ENCODE measurements around the gene RBMS1.

- no peak for TF ChIP-seq CTCF (IDR thresholded peaks at IDR 0.05; ENCODE audit: low read length)
- no peak for TF ChIP-seq EZH2 (optimal IDR thresholded peaks at IDR 0.05; ENCODE audit: low read depth, low read length)
Measured at GRCh38 chr2:160465406-160465805, 28.2 kb downstream of the RBMS1 start.

Measured in MM.1S (cell line).